EH (cell line): ENCODE measurements around the gene SMC3.

ENCODE experiments used
- DNase-seq: peaks from one replicate; pipeline ENCODE4 v3.0.0-alpha.2; 2015; ENCODE audit warnings: low read depth

Gene SMC3

DNA sequence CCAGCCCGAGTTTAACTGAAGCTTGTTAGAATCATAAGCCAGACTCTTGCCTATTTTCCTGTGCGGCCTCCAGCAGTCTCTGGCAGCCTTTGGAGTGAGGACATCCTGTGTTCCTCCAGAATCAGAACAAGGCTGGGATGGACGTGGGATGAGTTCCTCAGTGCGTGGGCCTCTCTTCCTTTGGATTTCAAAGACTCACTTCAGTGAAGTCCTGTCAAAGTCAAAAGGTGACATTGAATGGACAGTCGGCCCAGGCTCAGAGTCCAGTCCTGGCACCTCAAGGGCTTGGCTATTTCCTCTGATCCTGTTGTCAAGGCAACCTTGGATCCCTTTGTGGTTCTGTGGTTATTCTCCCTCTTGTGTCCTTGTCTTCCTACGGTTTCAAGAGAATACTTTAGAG is 21.4 kb upstream of the SMC3 start:
- DNase-seq = peak; percentile 28

DNA sequence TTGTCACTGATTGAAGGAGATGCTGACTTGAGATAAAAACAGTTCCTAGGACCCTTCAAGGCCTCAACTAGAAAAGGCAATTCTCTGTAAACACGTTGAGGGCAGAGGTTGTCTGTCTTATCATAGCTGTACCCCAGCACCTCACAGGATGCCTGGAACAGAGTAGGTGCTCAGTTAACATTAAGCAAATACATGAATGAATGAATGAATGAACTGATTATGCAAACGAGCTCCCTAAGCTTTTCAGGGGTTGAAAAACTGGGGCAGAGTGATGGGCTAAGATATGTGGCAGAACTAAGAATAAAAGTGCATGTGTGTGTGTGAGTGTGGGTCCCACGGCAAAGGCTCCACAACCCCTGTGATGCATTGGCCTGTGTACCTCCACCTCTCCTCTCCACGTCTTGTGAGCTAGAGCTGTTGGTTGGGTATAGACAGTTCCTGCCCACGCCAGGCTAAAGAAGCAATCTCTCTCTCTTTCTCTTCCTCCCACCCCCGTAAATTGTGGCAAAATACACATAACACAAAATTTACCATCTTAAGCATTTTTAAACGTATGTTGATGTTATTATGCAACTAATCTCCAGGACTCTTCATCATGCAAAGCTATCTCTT is 20.9 kb upstream of the SMC3 start:
- DNase-seq = no peak

DNA sequence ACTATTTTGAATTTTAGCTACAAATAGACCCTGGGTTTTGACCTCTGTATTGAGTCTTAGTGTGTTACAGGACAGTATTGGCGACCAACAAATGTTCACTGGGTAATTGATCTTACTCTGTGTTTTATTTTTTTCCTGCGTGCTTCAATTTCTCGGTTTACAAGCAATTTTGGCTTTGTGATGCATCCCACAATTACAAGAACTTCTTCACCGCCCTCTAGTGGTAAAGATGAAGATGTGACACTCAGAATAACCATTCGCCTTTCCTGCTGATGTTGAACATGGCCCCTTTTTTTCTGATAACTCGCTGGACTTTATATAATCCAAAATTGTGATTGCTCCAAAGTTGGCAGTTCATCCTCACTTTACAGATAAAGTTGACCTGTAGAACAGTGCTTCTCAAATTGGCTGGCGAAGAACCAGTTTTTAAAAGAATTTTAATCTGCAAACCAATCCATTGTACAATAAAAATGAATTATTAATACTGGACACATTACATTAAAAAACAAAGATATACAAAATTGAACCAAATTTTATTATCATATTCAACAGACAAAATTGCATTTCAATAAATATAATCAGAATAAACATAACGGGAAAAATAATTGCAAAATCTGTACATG is 20.2 kb upstream of the SMC3 start:
- peak; percentile 74 for DNase-seq

DNA sequence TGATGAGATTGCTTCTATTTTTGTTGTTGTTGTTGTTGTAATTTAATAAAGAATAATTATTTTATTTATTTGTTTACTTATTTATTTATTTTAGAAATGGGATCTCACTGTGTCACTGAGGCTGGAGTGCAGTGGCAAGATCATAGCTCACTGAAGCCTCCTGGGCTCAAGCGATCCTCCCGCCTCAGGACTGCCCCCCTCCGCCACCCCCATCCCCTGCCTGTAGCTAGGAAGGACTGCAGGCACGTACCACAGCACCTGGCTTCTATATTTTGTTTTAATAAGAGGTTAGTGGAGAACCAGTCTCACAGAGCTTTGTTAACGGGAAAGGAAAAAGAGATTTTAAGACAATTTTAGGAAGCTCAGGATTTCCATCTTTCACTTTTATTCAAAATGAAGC is 19.5 kb upstream of the SMC3 start:
- DNase-seq = no peak

DNA sequence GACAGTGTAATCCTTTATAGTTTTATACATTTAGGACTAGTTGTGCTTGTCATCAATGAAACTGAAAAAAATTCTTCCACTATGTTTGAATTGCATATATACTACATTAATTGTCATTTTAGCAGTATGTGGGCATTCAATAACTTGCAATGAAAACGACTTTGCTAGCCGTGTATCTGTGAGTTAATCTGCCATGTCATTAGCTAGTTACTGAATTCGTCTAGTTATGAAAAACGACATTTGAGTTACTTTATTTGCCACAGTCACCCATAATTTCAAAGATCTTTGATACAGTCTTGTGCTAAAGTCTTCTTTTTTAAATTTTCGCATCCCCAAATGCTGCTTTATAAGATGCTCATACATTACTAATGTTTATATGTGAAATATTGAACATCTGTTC is 18.3 kb upstream of the SMC3 start:
- no peak for DNase-seq

DNA sequence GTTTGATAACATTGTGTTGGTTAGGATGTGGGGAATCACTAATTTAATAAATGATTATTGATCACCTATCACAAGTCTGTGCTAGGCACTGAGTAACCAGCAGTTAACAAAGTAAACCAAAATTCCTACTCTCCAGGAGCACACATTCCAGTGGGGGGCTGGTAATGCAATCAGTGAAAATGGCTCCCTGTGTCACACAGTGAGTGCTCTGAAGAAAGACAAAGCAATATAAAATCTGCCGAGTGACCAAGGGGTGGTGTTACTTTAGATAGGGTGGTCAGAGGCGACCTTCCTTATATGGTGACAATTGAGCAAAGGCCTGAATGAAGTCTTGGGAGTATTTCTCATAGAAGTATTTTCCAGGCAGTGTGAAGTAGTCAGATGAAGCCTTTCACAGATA is 13.6 kb upstream of the SMC3 start:
- DNase-seq = no peak

DNA sequence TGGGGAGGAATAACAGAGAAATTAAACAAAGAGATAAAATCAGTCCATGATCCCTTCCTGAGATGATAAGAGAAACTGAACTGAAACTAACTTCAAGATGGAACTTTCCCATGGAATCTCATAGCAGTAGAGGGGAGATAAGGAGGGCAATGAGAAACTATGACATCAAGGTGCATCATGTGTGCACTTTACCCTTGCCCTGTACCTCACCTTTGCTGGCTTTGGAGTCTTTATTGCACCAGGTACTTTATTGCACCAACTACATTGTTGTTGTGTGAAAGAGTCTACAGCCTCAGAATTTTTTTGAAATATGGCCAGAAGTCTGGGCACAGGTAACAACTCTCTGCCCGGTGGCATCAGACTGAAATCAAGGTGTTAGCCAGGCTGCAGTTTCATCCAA is 11.2 kb upstream of the SMC3 start:
- no peak for DNase-seq

DNA sequence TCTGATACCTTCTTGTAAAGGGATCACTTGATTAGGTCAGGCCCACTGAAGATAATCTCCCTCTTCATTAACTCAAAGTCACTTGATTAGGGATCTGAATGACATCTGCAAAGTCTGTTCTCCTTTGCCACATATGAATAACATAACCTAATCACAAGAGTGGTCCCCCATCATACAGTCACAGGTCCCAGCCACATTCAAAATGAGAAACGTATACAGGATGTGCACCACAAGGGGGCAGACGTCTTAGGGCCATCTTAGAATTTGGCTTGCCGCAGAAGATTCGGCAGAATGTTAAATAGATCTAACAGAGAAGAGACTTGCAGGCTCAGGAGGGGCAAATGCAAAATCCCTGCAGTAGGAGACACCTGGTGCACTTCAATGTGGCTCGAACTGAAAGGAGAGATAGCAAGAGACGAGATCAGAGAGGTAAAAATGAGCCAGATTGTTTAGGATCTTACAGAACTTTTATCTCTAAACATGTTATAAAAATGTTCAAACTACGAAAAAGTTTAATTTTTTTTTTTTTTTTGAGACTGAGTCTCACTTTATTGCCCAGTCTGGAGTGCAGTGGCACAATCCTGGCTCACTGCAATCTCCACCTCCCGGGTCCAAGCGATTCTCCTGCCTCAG is 10.4 kb upstream of the SMC3 start:
- DNase-seq = peak; percentile 74

DNA sequence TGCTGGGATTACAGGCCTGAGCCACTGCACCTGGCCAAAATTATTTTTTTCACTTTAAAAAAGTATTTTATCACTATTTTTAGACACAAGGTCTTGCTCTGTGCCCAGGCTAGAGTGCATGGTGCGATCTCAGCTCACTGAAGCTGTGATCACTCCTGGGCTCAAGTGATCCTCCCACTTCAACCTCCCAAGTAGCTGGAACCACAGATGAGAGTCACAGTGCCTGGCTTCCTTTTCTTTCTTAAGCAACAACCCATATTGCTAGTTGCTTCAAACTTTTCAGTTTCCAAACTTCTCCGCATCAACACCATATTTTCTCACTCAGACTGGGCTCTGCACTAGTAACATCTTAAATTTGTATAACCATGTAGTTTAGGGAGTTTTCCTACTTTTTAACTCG is 9.5 kb upstream of the SMC3 start:
- DNase-seq = no peak

DNA sequence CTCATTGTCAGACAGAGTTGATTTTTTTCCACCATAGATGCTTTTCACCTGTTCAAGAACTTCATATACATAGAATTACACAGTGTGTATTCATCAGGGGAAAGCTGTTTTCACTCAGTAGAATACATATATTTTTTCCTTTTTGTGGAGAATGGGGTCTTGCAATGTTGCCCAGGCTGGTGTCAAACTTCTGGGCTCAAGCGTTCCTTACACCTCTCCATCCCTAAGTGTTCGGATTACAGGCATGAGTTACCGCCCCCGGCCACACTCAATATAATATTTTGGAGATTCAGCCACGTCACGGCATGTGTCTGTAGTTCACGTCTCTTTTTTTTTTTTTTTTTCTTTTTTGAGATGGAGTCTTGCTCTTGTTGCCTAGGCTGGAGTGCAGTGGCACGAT is 7.5 kb upstream of the SMC3 start:
- no peak for DNase-seq

DNA sequence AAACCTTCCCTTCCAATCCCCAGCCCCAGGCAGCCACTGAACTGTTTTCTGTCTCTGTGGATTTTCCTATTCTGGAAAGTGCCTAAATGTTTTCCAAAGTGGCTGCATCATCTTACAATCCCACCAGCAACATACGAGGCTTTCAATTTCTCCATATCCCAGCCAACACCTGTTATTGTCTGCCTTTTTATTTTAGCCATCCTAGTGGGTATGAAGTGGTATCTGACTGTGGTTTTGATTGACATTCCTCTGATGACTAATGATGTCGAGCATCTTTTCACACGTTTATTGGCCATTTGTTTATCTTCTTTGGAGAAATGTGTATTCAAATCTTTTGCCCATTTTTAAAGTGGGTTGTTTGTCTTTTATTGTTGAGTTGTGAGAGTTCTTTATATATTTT is 6.2 kb upstream of the SMC3 start:
- DNase-seq = no peak

DNA sequence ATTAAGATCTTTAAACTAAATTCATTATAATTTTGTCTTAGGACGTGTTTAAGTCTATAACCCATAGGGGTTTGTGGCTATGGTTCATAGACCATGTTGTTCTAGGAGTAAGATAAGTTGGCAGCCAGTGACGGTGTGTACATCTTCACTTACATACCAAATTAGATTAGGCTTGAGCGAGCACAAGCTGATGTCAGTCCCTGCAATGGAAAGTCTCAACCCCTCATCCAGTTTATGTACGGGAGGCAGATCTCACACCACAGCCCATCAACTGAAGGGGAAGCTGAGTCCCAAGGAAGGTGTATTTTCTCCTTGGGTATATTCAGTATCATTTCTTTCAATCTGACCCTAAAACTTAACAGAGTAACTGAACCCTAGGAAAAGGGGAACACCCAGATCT is 5.1 kb upstream of the SMC3 start:
- no peak for DNase-seq

DNA sequence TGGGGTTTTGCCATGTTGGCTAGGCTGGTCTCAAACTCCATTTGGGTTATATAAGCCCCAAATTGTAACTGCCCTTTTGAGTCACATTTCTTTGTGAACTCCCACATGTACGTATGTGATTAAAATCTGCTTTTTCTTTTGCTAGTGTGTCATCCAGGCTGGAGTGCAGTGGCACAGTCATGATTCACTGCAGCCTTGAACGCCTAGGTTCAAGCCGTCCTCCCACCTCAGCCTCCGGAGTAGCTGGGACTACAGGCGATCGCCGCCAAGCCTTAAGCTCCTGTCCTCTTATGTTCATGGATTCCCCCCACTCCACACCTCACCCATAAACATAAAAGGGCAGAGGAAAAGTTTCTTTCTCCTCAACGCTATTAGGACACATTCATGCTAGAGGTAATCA is 4.4 kb upstream of the SMC3 start:
- peak; percentile 25 for DNase-seq

DNA sequence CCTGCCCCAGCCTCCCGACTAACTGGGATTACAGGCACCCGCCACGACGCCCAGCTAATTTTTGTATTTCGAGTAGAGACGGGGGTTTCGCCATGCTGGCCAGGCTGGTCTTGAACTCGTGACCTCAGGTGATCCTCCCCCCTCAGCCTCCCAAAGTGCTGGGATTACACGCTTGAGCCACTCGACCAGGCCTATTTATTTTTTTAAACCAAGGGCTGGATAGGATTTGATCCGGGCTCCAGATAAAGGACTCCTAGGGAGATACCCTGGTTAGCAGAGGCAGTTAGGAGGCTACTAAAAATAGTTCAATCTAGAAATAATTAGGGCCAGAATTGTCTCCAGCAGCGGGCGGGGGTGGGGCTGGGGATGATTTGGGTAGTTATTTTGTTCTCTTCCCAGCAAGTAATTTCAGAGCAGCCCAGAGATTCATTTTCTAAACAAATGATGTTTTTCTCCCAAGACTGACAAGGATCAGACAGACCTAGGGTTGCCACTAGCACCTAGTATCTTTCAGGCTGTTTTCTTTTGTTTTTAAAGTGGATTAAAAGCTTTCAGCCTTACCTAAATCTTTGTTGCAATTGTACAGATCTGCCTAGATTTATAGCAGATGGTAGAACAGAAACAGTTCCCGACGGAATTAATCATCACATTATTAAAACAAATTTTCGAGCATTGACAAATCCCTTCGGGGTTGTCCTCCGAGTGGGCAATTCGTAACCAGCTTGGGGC is 859 bp upstream of the SMC3 start:
- DNase-seq = peak; percentile 83

DNA sequence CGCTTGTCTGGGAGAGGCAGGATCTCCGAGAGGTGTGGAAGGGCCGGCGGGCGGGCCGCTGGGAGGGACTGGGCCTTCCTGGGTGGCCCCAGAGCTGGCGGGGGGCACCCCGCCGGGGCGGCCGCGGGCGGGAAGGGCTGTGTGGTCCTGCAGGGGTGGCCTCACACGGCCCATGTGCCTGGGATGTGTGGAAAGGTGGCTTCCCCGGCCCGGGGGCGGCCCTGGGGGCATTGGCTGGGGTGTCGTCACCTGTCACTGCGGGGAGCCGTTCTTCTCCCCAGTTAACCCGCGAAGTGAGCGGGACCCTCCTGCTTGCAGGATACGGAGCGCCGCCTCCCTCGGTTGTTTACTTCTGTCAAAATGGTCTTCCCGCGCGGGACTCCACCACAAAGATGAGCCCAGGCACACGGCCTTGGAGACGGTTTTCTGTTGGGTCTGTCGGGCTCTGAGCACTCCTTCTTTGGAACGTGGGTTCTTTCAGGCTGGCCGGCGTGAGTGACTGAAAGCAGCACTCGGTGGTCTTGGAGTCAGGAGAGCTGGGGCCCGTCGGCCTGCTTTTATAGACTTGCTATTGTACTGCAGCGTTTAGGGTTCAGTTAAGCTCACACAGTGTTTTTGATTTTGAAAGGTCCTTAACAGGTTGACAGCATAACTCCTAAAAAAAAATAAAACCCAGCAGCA is 700 bp downstream of the SMC3 start:
- DNase-seq = peak; percentile 44

DNA sequence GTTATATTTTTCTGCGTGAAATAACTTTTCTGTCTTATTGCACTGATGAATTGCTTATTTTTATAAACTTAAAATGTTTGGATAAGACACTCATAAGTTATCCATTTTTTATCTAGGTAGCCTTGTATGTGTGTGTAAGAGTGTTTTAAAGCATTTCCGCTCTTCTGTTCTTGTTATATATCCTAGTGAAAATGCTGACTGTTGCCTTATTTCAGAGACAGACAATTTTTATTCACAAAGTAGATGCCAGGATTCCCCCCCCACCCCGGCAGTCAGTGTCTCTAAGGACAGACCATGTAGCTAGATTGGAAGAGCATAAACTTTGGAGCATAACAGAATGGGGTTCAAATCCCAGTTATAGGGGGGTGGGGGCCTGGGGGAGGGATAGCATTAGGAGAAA is 1.6 kb downstream of the SMC3 start:
- no peak for DNase-seq

DNA sequence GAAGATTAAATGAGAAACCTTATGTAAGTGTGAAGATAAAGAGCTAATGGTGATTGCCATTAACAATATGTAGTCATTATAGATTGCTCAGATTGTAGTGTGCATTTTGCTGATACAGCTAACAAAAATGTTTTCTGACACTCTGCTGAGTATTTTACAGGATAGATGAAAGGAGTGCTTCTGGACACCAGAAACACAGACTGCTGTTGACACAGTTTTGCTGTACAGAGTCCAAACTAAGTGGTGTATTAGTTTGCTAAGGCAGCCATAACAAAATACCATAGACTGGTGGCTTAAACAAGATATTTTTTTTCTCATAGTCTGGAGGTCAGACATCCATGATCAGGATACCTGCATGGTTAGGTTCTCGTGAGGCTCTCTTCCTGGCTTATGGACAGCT is 2.2 kb downstream of the SMC3 start:
- DNase-seq = peak; percentile 8

DNA sequence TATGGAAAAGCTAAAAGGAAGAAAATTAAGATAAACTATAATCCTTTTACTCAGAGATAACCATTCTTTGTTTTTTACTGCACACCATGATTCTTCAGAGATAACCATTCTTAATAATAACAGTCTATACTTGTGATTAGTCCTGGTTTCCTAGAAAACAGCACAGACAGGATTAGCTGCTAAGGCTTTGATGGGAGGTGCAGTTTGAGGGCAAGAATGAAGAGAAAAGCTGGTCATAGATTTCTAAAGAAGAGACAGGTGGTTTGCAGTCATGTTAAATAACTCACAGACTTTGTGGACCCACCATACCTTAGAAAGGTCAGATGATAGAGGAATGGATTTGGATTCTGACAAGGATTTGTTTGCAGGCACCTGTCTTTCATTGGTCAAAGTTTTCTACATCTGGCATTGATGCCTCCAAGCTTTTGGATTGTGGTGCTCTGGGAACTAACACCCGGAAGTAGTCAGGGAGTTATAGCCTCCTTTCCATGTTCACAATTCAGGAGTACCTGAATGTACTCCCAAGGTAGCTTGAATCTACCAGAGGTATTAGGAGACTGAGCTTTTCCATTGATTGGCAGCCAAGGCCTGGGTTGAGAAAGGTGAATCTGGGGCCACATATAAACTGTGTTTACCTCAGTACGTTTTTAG is 3.7 kb downstream of the SMC3 start:
- no peak for DNase-seq

DNA sequence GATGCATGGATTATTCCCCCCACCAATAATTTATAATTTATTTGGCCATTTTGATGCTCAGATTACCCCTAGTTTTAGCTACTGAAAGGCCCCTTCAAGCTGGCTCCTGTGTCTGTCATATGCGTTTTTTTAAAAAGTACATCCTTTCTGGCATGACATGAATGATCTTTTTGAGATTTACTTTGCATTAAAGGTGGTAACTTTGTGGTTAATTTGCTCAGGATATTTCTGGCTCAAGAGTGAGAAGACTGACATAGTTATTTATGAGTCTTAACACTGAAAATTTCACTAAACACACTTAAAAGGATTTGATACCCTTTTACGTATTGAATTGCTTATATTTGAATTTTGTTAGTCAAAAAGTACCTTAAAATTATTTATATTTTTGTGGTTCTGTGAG is 5.4 kb downstream of the SMC3 start:
- DNase-seq = no peak

DNA sequence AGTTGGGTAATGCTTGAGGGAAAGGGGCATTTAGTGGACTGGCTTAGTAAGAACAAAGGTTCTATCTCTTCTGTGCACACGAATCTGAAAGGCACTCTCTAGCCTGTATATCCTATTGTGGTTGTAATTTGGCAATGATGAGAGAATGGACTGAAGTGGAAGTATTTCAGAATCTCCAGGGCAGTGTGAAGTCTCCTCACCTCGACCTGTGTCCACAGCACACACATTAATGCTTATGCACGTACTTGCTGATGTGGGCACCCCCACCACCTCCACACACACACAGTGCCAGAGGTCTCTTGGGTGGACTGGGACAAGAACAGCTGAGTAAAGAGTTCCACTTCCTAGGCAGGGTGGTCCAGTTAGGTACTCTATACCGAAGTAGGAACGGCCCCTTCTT is 6.9 kb downstream of the SMC3 start:
- no peak for DNase-seq

DNA sequence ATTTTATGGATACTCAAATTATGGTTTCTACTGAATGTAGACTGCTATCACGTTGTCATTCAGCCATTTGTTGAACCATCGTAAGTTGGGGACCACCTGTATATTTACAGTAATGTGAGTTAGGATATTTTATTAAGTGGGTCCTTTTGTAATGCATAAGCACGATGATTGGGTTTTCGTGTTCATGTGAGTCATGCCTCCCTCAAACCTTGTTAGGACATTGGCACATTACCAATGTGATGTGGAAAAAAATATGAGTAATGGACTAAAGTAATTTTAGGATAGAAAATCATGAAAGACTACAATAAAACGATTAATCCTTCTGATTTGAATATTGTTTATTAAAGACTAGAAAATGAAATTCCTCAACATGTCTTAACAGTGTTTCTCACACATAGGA is 8.7 kb downstream of the SMC3 start:
- peak; percentile 80 for DNase-seq

DNA sequence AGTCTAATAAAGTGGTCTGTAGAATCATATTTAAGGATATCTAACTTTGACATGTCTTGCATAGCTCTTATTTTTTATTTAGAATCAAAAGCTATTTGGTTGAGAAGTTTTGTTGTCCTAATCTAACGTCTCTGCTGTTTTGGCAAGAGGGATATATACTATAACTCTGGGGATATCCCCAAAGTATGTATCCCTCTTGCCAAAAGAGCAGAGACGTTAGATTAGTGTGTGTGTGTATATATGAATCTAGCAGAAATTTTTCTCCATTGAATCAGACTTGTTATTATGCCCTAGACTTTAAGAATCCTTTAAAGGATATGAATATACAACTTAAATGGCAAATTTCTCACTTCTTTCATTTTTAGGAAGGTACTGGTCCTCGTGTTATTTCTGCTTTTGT is 9.6 kb downstream of the SMC3 start:
- peak; percentile 14 for DNase-seq
